ENCODE results near the gene GNG4. TPM values are rescaled to one million over a fixed set of nuclear protein-coding genes. Genes with fewer than 3 reads are reported as not detected.

Gene GNG4
- polyA plus RNA-seq (ENCODE audit: insufficient read length): 5.2 TPM
- long read RNA-seq, donor 1, full-length matches to known transcripts: 1 of 1 reads
- long read RNA-seq, donor 1, partial matches to known transcripts: 0 of 1 reads
- long read RNA-seq, donor 1, other reads (novel, unspliced or antisense): 0 of 1 reads
- long read RNA-seq, donor 2, full-length matches to known transcripts: 2 of 2 reads
- long read RNA-seq, donor 2, partial matches to known transcripts: 0 of 2 reads
- long read RNA-seq, donor 2, other reads (novel, unspliced or antisense): 0 of 2 reads
- long read RNA-seq, donor 3: 0 reads
- long read RNA-seq, donor 4: 0 reads
- long read RNA-seq, donor 5, full-length matches to known transcripts: 1 of 1 reads
- long read RNA-seq, donor 5, partial matches to known transcripts: 0 of 1 reads
- long read RNA-seq, donor 5, other reads (novel, unspliced or antisense): 0 of 1 reads
- long read RNA-seq, donor 6, full-length matches to known transcripts: 3 of 3 reads
- long read RNA-seq, donor 6, partial matches to known transcripts: 0 of 3 reads
- long read RNA-seq, donor 6, other reads (novel, unspliced or antisense): 0 of 3 reads
- long read RNA-seq, donor 7: 0 reads
- long read RNA-seq, donor 8: 0 reads

- DNase-seq: no peak
Measured at GRCh38 chr1:235649368-235650163, at the start of gene GNG4. Gene GNG4 (minus strand): TSS chr1:235649784. CDS start chr1:235583838, 65,946 bp downstream.

- DNase-seq: no peak
Measured at GRCh38 chr1:235697508-235697907, 47.9 kb upstream of the GNG4 start.

GRCh38 chr1:235689356-235689755 lies 39.8 kb upstream of the GNG4 start:
- DNase-seq: no peak

- DNase-seq: no peak
Measured at GRCh38 chr1:235688096-235688495, 38.5 kb upstream of the GNG4 start.

- DNase-seq: no peak
Measured at GRCh38 chr1:235683653-235684052, 34.1 kb upstream of the GNG4 start.

- DNase-seq: no peak
Measured at GRCh38 chr1:235682216-235682615, 32.6 kb upstream of the GNG4 start.

- no peak for DNase-seq
Measured at GRCh38 chr1:235679644-235680043, 30.1 kb upstream of the GNG4 start.

GRCh38 chr1:235679005-235679404 lies 29.4 kb upstream of the GNG4 start:
- DNase-seq: no peak

GRCh38 chr1:235675152-235675890 lies 25.7 kb upstream of the GNG4 start:
- no peak for DNase-seq

GRCh38 chr1:235673981-235674380 lies 24.4 kb upstream of the GNG4 start:
- DNase-seq: no peak

- no peak for DNase-seq
Measured at GRCh38 chr1:235671992-235672391, 22.4 kb upstream of the GNG4 start.

GRCh38 chr1:235670157-235670776 lies 20.7 kb upstream of the GNG4 start:
- no peak for DNase-seq

GRCh38 chr1:235669277-235669676 lies 19.7 kb upstream of the GNG4 start:
- DNase-seq: no peak

- DNase-seq: no peak
Measured at GRCh38 chr1:235663628-235664027, 14.0 kb upstream of the GNG4 start.

- DNase-seq: no peak
Measured at GRCh38 chr1:235661568-235661967, 12.0 kb upstream of the GNG4 start.

GRCh38 chr1:235659186-235659771 lies 9.7 kb upstream of the GNG4 start:
- no peak for DNase-seq

- no peak for DNase-seq
Measured at GRCh38 chr1:235657747-235658526, 8.4 kb upstream of the GNG4 start.

GRCh38 chr1:235657269-235657668 lies 7.7 kb upstream of the GNG4 start:
- no peak for DNase-seq

GRCh38 chr1:235652364-235652763 lies 2.8 kb upstream of the GNG4 start:
- DNase-seq: no peak

GRCh38 chr1:235651170-235651806 lies 1.7 kb upstream of the GNG4 start:
- DNase-seq: no peak
